GM10266 (cell line): ENCODE results near the gene PRSS57.
"Not testable (repeated sequence)": the region's sequence is repeated elsewhere in the genome, so short reads cannot be mapped to it uniquely, and the experiment has no call there.

ENCODE experiments used
- DNase-seq: peaks from one replicate; pipeline ENCODE4 v3.0.0; 2012; ENCODE audit errors: extremely low spot score
- CTCF ChIP-seq: IDR thresholded peaks from 2 replicates; pipeline ENCODE4 v1.5.1; 2012; ENCODE audit warnings: mild to moderate bottlenecking, low read depth; ENCODE audit not compliant: control insufficient read depth, insufficient read depth; ENCODE audit errors: missing control alignments

Gene PRSS57

GRCh38 chr19:670609-671075 lies 24.6 kb downstream of the PRSS57 start:
- no peak for TF ChIP-seq CTCF
- DNase-seq = no peak

DNA sequence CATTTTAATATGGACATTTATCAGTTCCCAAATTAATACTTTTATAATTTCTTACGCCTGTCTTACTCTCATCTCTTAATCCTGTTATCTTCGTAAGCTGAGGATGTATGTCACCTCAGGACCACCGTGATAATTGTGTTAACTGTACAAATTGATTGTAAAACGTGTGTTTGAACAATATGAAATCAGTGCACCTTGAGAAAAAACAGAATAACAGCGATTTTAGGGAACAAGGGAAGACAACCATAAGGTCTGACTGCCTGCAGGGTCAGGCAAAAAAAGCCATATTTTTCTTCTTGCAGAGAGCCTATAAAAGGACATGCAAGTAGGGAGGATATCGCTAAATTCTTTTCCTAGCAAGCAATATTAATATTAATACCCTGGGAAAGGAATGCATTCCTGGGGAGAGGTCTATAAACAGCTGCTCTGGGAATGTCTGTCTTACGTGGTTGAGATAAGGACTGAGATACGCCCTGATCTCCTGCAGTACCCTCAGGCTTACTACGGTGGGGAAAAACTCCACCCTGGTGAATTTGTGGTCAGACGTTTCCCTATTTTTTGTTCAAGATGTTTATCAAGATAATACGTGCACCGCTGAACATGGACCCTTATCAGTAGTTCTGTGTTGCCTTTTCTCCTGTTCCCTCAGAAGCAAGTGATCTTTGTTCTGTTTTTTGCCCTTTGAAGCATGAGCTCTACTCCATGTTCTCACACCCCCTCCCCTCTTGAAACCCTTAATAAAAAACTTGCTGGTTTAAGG lies 26.4 kb downstream of the PRSS57 start:
- DNase-seq = not testable (repeated sequence)

DNA sequence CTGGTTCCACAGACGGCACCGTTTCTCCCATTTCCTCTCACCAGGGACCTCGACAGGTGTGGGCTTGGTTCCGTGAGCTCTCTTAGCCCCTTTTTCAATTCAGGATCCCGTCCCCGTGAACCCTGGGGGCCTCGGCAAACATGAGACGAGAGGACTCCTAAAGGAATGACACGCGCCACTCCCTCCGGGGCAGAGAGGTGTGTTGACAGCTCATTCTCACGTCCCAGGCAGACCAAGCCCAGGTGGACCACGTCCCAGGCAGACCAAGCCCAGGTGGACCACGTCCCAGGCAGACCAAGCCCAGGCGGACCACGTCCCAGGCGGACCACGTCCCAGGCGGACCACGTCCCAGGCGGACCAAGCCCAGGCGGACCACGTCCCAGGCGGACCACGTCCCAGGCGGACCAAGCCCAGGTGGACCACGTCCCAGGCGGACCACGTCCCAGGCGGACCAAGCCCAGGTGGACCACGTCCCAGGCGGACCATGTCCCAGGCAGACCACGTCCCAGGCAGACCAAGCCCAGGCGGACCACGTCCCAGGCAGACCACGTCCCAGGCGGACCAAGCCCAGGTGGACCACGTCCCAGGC lies 28.2 kb downstream of the PRSS57 start:
- not testable (repeated sequence) for DNase-seq

- TF ChIP-seq CTCF = peak; percentile 95
- DNase-seq = peak; percentile 91
Observed at GRCh38 chr19:664913-665443, 30.3 kb downstream of the PRSS57 start.

DNA sequence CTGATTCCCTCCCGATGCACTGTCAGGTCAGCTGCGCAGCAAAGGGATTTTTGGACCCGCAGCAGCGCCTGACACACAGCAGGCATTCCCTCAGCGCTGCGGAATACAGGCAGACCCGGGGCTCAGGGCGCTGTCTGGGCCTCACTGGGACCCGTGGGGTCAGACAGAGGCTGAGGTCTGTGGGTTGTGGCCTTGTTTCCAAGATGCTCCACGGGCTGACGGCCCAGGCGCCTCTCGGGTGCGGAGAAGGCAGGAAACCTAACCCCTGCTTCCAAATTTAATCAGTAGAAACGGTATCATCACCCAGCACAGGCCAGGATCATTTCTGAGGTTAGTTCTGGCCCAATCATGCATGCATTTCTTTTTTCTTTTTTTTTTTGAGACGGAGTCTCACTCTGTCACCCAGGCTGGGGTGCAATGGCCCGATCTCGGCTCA lies 31.6 kb downstream of the PRSS57 start:
- DNase-seq = no peak
- TF ChIP-seq CTCF = no peak

- no peak for TF ChIP-seq CTCF
- peak; percentile 99 for DNase-seq
Observed at GRCh38 chr19:662962-663681, 32.1 kb downstream of the PRSS57 start, which contains the start of gene RNF126. Gene RNF126 (minus strand): TSS chr19:663214. CDS start chr19:663121, 93 bp downstream.

DNA sequence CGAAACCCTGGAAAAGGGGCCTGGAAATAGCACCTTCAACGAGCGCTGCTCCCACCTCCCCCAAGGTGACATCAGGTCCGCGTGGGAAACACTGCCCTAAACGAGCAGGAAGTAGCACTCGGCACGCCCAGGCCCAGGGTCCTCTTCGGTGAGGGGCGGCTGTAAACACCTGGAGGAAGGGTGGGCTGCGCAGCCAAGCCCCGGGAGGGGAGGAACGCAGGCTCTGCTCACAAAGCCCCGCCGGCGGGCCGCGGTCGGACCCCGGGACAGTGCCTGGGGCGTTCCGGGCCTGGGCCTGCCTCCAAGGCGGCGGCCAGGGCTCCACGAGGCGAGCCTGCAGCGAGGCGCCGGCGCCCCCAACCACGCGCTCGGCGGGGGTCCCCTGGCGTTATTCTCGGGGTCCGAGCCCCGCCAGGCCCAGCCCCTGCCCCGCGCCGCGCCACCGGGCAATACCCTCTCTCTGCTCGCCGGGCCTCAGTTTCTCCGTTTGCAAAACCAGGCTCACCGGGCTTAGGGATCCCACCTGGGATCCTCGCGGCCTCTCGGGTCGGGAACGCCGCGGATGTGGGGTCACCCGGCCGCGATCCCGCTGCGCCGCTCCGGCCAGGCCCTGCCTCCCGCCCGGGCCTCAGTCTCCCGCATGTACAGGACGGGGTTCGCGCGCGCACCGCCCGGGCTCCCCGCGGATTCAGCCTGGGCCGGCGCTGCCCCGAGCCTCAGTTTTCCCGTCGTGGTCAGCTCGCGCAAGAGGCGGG lies 32.9 kb downstream of the PRSS57 start:
- peak; percentile 87 for DNase-seq
- TF ChIP-seq CTCF = no peak
